HCT116 (cell line): Measurements from ENCODE around the gene EGFL7. TPM values are rescaled to one million over a fixed set of nuclear protein-coding genes. Genes with fewer than 3 reads are reported as not detected.

ENCODE experiments used
- ATAC-seq: fragments of 200-7000 bp; cut with Tn5 transposase; 2 replicates; pipeline ENCODE4 v1.9.1; 2020; ENCODE audit warnings: mild to moderate bottlenecking, moderate library complexity
- BruUV-seq: library from RNA; stranded (reverse); fragments of 400-500 nt; replicated peaks from 2 replicates; lab custom pipeline; 2021; lab: Mats Ljungman, UMichigan
- CTCF ChIA-PET: fragments of 300-600 bp; sonication (Branson Sonifier 250); formaldehyde crosslinking; loops from one replicate; lab custom pipeline; 2021; ENCODE audit warnings: antibody characterized with exemption; lab: Charles Lee
- POLR2A ChIA-PET: fragments of 300-600, 350-600 bp; sonication (Branson Sonifier 250); formaldehyde crosslinking; loops from one replicate; lab custom pipeline; 2021; ENCODE audit warnings: antibody characterized with exemption; lab: Charles Lee
- RAD21 ChIA-PET, 2 experiments: fragments of 300-600 bp; sonication (Branson Sonifier 250); formaldehyde crosslinking; loops; one replicate each; lab custom pipeline; 2023; ENCODE audit warnings: low total read pairs in 2 of 2; ENCODE audit not compliant: uncharacterized antibody in 2 of 2, unreplicated experiment in 2 of 2, low non-redundant PET in 1 of 2; lab: Charles Lee
- DNase-seq: peaks from one replicate; pipeline ENCODE4 v3.0.0-alpha.2; 2010; ENCODE audit warnings: low read depth, low spot score
- H2AFZ ChIP-seq: fragments of 200-600 bp; shearing (Covaris generic), sonication (generic); 2 replicates; pipeline ENCODE4 v1.6.1; 2017; ENCODE audit warnings: low read depth, mixed run types, mixed read lengths, antibody characterized with exemption, low read length; ENCODE audit not compliant: poor library complexity, severe bottlenecking
- H3K27ac ChIP-seq: 2 replicates; pipeline ENCODE4 v1.5.1; 2012; ENCODE audit warnings: low read depth, low read length
- H3K27me3 ChIP-seq: fragments of 200-600 bp; sonication (generic); 2 replicates; pipeline ENCODE4 v1.6.1; 2016; ENCODE audit warnings: mixed run types, low read length, mixed read lengths; ENCODE audit not compliant: insufficient read depth
- H3K36me3 ChIP-seq, 2 experiments: fragments of 200-500 bp in 1 of 2; fragments of 200-600 bp in 1 of 2; sonication (Bioruptor generic) in 1 of 2; sonication (generic) in 1 of 2; 2 replicates each; pipeline versions ENCODE4 v1.5.1 to v1.6.1; 2014 to 2016; ENCODE audit warnings: low read length in 2 of 2, inconsistent platforms in 1 of 2, mixed read lengths in 1 of 2, mixed run types in 1 of 2; ENCODE audit not compliant: insufficient read depth in 2 of 2, control insufficient read depth in 1 of 2
- H3K4me1 ChIP-seq, 2 experiments: fragments of 200-600 bp in 1 of 2; sonication (generic) in 1 of 2; 2 replicates each; pipeline versions ENCODE4 v1.5.1 to v1.6.1; 2012 to 2017; ENCODE audit warnings: low read length in 2 of 2, inconsistent platforms in 1 of 2, mild to moderate bottlenecking in 1 of 2, mixed read lengths in 1 of 2, mixed run types in 1 of 2, moderate library complexity in 1 of 2; ENCODE audit not compliant: insufficient read depth in 2 of 2, control insufficient read depth in 1 of 2
- H3K4me2 ChIP-seq: fragments of 200-600 bp; sonication (generic); 2 replicates; pipeline ENCODE4 v1.6.1; 2017; ENCODE audit warnings: mixed run types, low read length, mixed read lengths
- H3K4me3 ChIP-seq, 2 experiments: fragments of 200-600 bp in 1 of 2; sonication (generic) in 1 of 2; replicated peaks in 1 of 2; 2 replicates each; pipeline ENCODE4 v1.5.1; 2011 to 2016; ENCODE audit warnings: low read length in 2 of 2, control low read depth in 1 of 2, low read depth in 1 of 2, mild to moderate bottlenecking in 1 of 2, mixed read lengths in 1 of 2, mixed run types in 1 of 2
- H3K79me2 ChIP-seq: fragments of 200-600 bp; sonication (generic); 2 replicates; pipeline ENCODE4 v1.6.1; 2017; ENCODE audit warnings: mild to moderate bottlenecking, mixed run types, low read length, moderate library complexity, mixed read lengths; ENCODE audit not compliant: insufficient read depth
- H3K9ac ChIP-seq: fragments of 200-600 bp; sonication (generic); 2 replicates; pipeline ENCODE4 v1.6.1; 2016; ENCODE audit warnings: low read length, mixed read lengths
- H3K9me2 ChIP-seq: fragments of 200-600 bp; sonication (generic), shearing (Covaris generic); 2 replicates; pipeline ENCODE4 v1.6.1; 2017; ENCODE audit warnings: mixed run types, mild to moderate bottlenecking, moderate library complexity; ENCODE audit not compliant: insufficient read depth
- H3K9me3 ChIP-seq, 2 experiments: fragments of 200-500 bp in 1 of 2; fragments of 200-600 bp in 1 of 2; sonication (Bioruptor generic) in 1 of 2; sonication (generic) in 1 of 2; 2 replicates each; pipeline ENCODE4 v1.6.1; 2014 to 2017; ENCODE audit warnings: low read length in 2 of 2, mixed read lengths in 2 of 2, inconsistent platforms in 1 of 2, low read depth in 1 of 2, mild to moderate bottlenecking in 1 of 2, mixed run types in 1 of 2, moderate library complexity in 1 of 2; ENCODE audit not compliant: control insufficient read depth in 1 of 2, insufficient read depth in 1 of 2
- H4K20me1 ChIP-seq: fragments of 200-600 bp; sonication (generic), shearing (Covaris generic); 2 replicates; pipeline ENCODE4 v1.6.1; 2017; ENCODE audit warnings: mixed run types, mild to moderate bottlenecking, moderate library complexity; ENCODE audit not compliant: insufficient read depth
- CTCF ChIP-seq, 3 experiments: fragments of 200-600 bp in 1 of 3; sonication (generic) in 1 of 3; IDR thresholded peaks in 2 of 3; conservative IDR thresholded peaks in 1 of 3; 2 replicates each; pipeline ENCODE4 v1.5.1; 2012 to 2017; ENCODE audit warnings: low read depth in 2 of 3, low read length in 2 of 3, antibody characterized with exemption in 1 of 3, borderline replicate concordance in 1 of 3, control low read depth in 1 of 3, mild to moderate bottlenecking in 1 of 3, mixed read lengths in 1 of 3, mixed run types in 1 of 3, moderate library complexity in 1 of 3; ENCODE audit not compliant: insufficient read depth in 1 of 3
- EGR1 ChIP-seq: IDR thresholded peaks from 2 replicates; pipeline ENCODE4 v1.6.1; 2012; ENCODE audit warnings: low read depth
- FOSL1 ChIP-seq: IDR thresholded peaks from 2 replicates; pipeline ENCODE4 v1.6.1; 2012; ENCODE audit warnings: low read depth
- POLR2AphosphoS5 ChIP-seq: IDR thresholded peaks from 2 replicates; pipeline ENCODE4 v1.6.1; 2011; ENCODE audit warnings: mild to moderate bottlenecking, low read depth, low read length, moderate library complexity
- RAD21 ChIP-seq: IDR thresholded peaks from 2 replicates; pipeline ENCODE4 v1.6.1; 2012; ENCODE audit warnings: low read depth, mild to moderate bottlenecking
- intact Hi-C: fragments of 100-400 bp; cut with micrococcal nuclease; formaldehyde crosslinking; loops from 2 replicates; pipeline ENCODE4 v1.10.0; 2022
- total RNA-seq: library from RNA; stranded (reverse); gene quantifications from one replicate; pipeline ENCODE4 v1.2.1, GENCODE V29; 2021; ENCODE audit not compliant: unreplicated experiment

The EGFL7 gene
- total RNA-seq, 1 experiment from 2014 or later: 82.0 TPM

GRCh38 chr9:136625101-136626065 lies 37.3 kb upstream of the EGFL7 start:
- peak; percentile 90 for TF ChIP-seq RAD21
- TF ChIP-seq FOSL1: no peak
- no peak for TF ChIP-seq POLR2AphosphoS5
- no peak for TF ChIP-seq EGR1
- TF ChIP-seq CTCF (IDR thresholded peaks at IDR 0.05 in 2 of 3, conservative IDR thresholded peaks at IDR 0.05 in 1 of 3; ENCODE audit: borderline replicate concordance in 1 of 3, insufficient read depth in 1 of 3, low read depth in 2 of 3, low read length in 2 of 3): peak; percentile 24 to 57 (median 33); a peak in 3 of 6 replicates
- TF ChIP-seq, all 23 proteins: peak for 2
- no peaks in the 10 kb centered on the region for H3K27me3 ChIP-seq
- H3K4me1 ChIP-seq: peaks cover 0 to 4% of the 10 kb centered on the region in 2 experiments; a peak in 2 of 4 replicates
- no peak overlapping the region; the same call in 1 of the 2 replicates for H3K27ac ChIP-seq
- H2AFZ ChIP-seq: no peak overlapping the region
- intact Hi-C loops: loop anchor here (1.0 kb wide), 1 partner anchor 137 kb away; no protein-coding TSS in a partner anchor
- no peak overlapping the region for H3K4me3 ChIP-seq
- no peak overlapping the region for H3K4me2 ChIP-seq
- ChIA-PET CTCF (interaction anchor here (0.8 to 7.4 kb wide), 4 partner anchors 8 to 139 kb away, joined by 3 to 108 read pairs (median 3); no protein-coding TSS in a partner anchor), RAD21 (interaction anchor here (0.6 to 2.1 kb wide), 7 partner anchors 48 to 140 kb away, joined by 3 to 9 read pairs (median 3); no protein-coding TSS in a partner anchor), POLR2A (interaction anchor here (1.4 kb wide), 1 partner anchor 85 kb away, joined by 4 read pairs; no protein-coding TSS in a partner anchor)
- H3K36me3 ChIP-seq: no peaks in the 10 kb centered on the region
- ATAC-seq (peak; percentile 59), DNase-seq (no peak)
- H3K9me2 ChIP-seq: no peaks in the 10 kb centered on the region
- H3K79me2 ChIP-seq: no peaks in the 10 kb centered on the region
- no peaks in the 10 kb centered on the region for H3K9me3 ChIP-seq
- BruUV-seq: no TSS peak
- no peaks in the 10 kb centered on the region for H4K20me1 ChIP-seq
- no peak overlapping the region for H3K9ac ChIP-seq
